GM19395 (cell line): ENCODE measurements around the gene HIVEP3.
"Not testable (repeated sequence)": the region's sequence is repeated elsewhere in the genome, so short reads cannot be mapped to it uniquely, and the experiment has no call there.

ENCODE experiments used
- ATAC-seq: cut with Tn5 transposase; IDR thresholded peaks from one replicate; pipeline ENCODE4 v1.9.1; 2021; ENCODE audit warnings: mild to moderate bottlenecking, moderate library complexity; ENCODE audit not compliant: unreplicated experiment

HIVEP3 gene

GRCh38 chr1:41698916-41699860, 219.5 kb downstream of the HIVEP3 start:
- ATAC-seq = peak; percentile 64

DNA sequence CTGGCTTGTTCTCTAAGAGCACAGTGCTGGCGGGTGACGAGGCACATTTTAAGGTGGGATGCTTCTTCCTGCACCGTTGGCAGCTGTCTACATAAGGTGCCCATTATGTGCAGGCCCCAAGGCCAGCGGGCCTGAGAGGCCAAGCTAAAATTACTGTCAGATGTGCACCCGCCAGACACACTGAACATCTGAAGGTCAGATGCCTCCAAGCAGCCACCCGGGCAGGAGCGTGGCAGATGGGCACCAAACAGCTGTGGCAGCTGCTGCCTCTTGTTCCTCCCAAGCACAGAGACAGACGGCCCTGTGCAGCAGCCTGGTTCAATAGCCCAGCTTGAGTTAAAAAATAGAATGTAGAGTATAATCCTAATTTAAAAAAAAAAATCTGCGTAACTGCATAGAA, 222.3 kb downstream of the HIVEP3 start:
- no peak for ATAC-seq

- no peak for ATAC-seq
Measured at GRCh38 chr1:41695118-41695745, 223.5 kb downstream of the HIVEP3 start.

DNA sequence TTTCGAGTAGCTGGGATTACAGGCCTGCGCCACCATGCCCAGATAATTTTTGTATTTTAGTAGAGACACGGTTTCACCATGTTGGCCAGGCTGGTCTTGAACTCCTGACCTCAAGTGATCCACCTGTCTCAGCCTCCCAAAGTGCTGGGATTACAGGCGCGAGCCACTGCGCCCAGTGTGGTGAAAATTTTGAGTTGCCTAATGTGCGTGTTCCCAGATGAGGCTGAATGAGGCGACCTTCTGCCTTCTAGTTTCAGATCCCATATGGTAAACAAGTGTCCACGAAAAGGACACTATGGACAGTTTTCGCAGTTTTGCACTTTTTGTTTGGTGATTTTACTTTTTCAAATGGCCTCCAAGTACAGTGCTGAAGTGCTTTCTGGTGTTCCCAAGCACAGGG, 226.8 kb downstream of the HIVEP3 start:
- not testable (repeated sequence) for ATAC-seq

GRCh38 chr1:41691424-41691823, 227.3 kb downstream of the HIVEP3 start:
- no peak for ATAC-seq

- no peak for ATAC-seq
Measured at GRCh38 chr1:41690331-41690730, 228.4 kb downstream of the HIVEP3 start.

GRCh38 chr1:41689558-41689981, 229.2 kb downstream of the HIVEP3 start:
- no peak for ATAC-seq

- no peak for ATAC-seq
Measured at GRCh38 chr1:41689139-41689538, 229.6 kb downstream of the HIVEP3 start.

- no peak for ATAC-seq
Measured at GRCh38 chr1:41687007-41687406, 231.7 kb downstream of the HIVEP3 start.

DNA sequence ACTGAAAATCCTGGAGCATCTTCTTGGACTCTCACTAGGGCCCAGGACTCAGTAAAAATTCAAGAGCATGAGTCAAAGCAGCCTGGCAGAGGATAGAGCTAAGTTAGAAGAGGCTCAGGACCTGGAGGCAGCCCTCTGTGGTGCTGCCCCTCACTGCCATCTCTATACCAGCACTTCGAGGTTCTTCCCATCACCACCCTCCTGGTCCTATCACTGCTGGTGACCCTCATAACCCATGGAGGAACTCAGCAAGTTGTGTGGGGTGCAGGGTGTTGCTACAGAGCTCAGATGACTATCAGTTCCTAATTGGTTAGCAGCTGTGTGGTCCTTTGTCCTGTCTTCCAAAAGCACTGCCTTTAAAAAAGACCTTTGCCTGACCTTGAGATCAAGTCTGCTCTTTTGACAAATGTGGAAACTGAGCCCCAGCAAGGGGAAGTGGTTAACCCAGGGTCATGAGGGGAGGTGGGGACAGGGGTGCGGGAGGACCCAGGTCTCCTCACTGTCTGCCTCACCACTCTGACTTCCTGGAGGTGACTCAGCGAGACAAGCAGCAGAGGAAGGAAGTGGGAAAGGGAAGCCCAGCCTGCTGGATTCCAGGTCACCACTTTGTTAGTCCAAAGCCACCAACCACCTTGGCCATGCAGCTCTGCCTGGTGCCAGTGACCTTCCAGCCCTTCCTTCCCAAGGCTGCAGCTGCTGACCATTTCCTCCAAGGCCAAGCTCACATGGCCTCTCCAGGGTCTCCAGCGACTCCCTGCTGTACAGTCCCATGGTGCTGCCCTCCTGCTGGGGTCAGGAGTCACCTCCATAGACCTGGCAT, 234.8 kb downstream of the HIVEP3 start:
- ATAC-seq = no peak

DNA sequence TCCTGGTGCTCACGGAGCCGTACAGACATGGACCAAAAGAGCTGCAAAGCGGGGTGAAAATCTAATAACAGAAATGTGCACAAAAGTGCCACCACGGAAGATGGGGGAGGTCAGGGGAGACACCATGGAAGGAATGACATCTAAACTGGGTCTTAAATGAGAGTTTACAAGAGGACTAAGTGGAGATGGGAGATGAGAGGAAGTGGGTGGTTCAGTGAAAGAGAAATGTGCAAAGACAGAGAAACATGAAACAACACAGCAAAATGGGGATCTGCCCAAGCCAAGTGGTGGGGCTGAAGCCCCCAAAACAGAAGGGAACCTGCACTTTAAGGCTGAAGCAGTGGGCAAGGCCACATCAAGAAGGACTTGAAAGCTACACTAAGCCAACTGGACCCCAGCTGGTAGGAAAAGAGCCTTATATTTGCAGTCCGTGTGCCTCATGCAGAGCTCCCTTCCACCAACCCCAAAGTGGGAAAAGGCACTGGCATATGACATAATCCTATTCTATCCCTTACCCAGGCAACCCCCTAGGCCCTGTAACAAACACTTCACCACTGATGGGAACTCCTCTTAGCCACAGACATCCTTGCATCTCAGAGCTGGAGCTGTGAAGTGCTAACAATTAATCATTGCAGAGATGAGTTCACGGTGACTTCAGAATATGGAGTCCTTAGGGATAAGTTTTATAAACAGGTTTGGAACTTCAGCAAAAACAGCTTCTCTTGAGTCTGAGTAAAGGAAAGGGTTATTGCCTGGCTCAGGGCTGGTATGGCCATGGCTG, 235.7 kb downstream of the HIVEP3 start:
- ATAC-seq = no peak

GRCh38 chr1:41682149-41682548, 236.6 kb downstream of the HIVEP3 start:
- no peak for ATAC-seq

- ATAC-seq = no peak
Measured at GRCh38 chr1:41681331-41682098, 237.2 kb downstream of the HIVEP3 start.

DNA sequence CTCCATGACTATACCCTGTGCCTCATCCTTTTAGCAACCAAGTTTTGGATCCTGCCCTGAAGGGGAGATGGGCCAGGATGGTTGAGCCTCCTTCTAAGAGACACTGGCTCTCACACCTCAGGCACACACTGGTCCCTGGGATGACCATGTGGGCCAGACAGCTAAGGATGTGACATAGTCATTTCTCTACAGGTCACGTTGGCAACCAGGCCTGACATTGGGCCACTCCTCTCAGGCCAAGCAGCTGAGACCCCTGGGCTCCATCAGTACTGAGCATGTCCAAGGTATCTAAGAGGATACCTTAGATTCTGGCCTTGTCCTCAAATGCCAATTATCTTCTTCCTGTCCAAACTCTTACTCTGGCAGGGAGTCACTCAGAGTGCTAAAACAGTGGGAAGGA, 238.7 kb downstream of the HIVEP3 start:
- ATAC-seq = no peak

DNA sequence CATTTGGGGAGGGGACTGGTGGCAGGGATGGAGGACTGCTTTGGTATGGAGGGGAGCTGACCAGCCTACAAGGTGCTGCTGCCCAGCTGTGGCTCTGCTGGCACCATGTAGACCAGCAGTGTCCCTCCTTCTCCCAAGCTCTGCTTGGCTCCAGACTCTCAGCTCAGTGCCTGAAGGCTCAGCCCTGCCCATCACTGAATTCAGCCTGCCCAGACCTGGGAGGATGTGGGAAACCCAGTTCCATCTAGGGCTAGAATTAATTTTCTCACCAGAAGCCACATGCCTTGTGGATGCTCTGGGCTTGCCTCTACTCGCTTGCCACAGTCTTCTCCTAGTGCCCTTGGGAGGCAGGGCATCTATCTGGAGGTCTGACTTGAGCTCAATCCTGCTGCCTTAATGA, 239.2 kb downstream of the HIVEP3 start:
- ATAC-seq = no peak

- peak; percentile 52 for ATAC-seq
Measured at GRCh38 chr1:41678111-41678878, 240.4 kb downstream of the HIVEP3 start.

DNA sequence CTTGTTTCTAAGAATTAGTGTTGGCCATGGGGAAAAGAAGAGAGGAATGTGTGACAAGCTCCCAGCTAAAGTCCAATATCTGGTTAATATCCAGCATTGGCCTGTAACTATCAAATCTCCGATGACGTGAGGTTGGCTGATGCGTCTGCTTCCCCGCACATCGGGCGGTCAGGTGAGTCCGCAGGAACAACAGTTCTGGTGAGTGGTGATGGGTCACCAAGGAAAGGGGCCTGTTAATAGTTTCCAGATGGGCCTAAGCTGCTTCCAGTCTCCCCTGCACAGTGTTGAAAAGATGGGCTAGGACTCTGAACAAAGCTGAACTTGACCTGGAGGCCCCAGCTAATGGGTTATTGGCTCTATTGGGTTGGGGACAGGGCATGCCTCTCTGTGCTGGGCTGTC, 241.1 kb downstream of the HIVEP3 start:
- no peak for ATAC-seq

DNA sequence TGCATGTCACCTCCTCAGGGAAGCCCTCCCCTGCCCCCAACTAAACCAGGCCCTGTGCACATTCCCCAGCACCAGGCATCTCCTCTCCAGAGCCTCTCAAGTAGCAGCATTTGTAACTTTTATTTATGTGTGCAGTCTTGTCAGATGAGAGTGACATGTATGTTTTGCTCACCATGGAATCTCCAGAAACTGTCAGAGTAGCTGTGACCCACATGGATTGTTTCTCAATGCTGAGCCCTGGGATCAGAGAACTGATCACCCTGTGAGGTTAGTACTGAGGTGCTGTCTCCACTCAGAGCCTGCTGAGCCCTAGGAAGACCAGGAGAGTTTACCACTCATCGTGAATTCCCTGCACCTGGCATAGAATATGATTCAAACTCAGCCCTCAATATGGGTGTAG, 243.3 kb downstream of the HIVEP3 start:
- no peak for ATAC-seq

GRCh38 chr1:41674522-41674921, 244.2 kb downstream of the HIVEP3 start:
- ATAC-seq = no peak
